Pulmonary artery endothelial cell (primary cell): ENCODE results near the gene IKBKG. TPM values are rescaled to one million over a fixed set of nuclear protein-coding genes. Genes with fewer than 3 reads are reported as not detected.
"Not testable (repeated sequence)": the region's sequence is repeated elsewhere in the genome, so short reads cannot be mapped to it uniquely, and the experiment has no call there.

Experiments used
- DNase-seq: peaks from one replicate; pipeline ENCODE4 v3.0.0-alpha.2; 2011; ENCODE audit warnings: low read depth, low spot score
- total RNA-seq: library from RNA; depleted of rRNA; stranded (reverse); fragments of >200 nt; gene quantifications from 2 replicates; pipeline ENCODE4 v1.2.3, GENCODE V29; 2014

The IKBKG gene
- total RNA-seq, 1 donor from 2014 or later, result 19.0 TPM

GRCh38 chrX:154552112-154552806 is 4.8 kb downstream of the IKBKG start:
- DNase-seq, result not testable (repeated sequence)

- not testable (repeated sequence) for DNase-seq
Observed at GRCh38 chrX:154558060-154558690, 10.8 kb downstream of the IKBKG start.

- DNase-seq, result not testable (repeated sequence)
Observed at GRCh38 chrX:154558896-154559295, 11.5 kb downstream of the IKBKG start.

- not testable (repeated sequence) for DNase-seq
Observed at GRCh38 chrX:154560326-154560725, 12.9 kb downstream of the IKBKG start.

- DNase-seq, result not testable (repeated sequence)
Observed at GRCh38 chrX:154562295-154562694, 14.9 kb downstream of the IKBKG start.

- not testable (repeated sequence) for DNase-seq
Observed at GRCh38 chrX:154570361-154570760, 22.9 kb downstream of the IKBKG start.

- DNase-seq, result not testable (repeated sequence)
Observed at GRCh38 chrX:154573061-154573460, 25.6 kb downstream of the IKBKG start.

- DNase-seq, result not testable (repeated sequence)
Observed at GRCh38 chrX:154575076-154575475, 27.7 kb downstream of the IKBKG start.

GRCh38 chrX:154582994-154583393 is 35.6 kb downstream of the IKBKG start:
- not testable (repeated sequence) for DNase-seq

GRCh38 chrX:154584585-154585183 is 37.3 kb downstream of the IKBKG start, which contains the start of gene CTAG1A:
CTAG1A (plus strand) TSS chrX:154585133; CDS start chrX:154585207, 74 bp downstream.
- not testable (repeated sequence) for DNase-seq

GRCh38 chrX:154590415-154590814 is 43.0 kb downstream of the IKBKG start:
- DNase-seq, result not testable (repeated sequence)

GRCh38 chrX:154592505-154592904 is 45.1 kb downstream of the IKBKG start:
- DNase-seq, result no peak

GRCh38 chrX:154593201-154593600 is 45.8 kb downstream of the IKBKG start:
- DNase-seq, result no peak

GRCh38 chrX:154594491-154594890 is 47.1 kb downstream of the IKBKG start:
- DNase-seq, result no peak

GRCh38 chrX:154595559-154596249 is 48.3 kb downstream of the IKBKG start:
- DNase-seq, result no peak

- no peak for DNase-seq
Observed at GRCh38 chrX:154596290-154596929, 49.0 kb downstream of the IKBKG start.

GRCh38 chrX:154597221-154597620 is 49.8 kb downstream of the IKBKG start:
- no peak for DNase-seq

- DNase-seq, result no peak
Observed at GRCh38 chrX:154598656-154599055, 51.2 kb downstream of the IKBKG start.

GRCh38 chrX:154599531-154599930 is 52.1 kb downstream of the IKBKG start:
- no peak for DNase-seq

GRCh38 chrX:154600759-154601374 is 53.4 kb downstream of the IKBKG start:
- DNase-seq, result no peak

GRCh38 chrX:154602226-154602625 is 54.8 kb downstream of the IKBKG start:
- no peak for DNase-seq
